Hepatocyte (in vitro differentiated cells): Measurements from ENCODE around the gene NMBR. TPM values are rescaled to one million over a fixed set of nuclear protein-coding genes. Genes with fewer than 3 reads are reported as not detected.

Experiments
- DNase-seq: peaks from one replicate; pipeline ENCODE4 v3.0.0-alpha.2; 2016; ENCODE audit warnings: low spot score
- H2AFZ ChIP-seq: fragments of 200-600 bp; sonication (generic); 2 replicates; pipeline ENCODE4 v1.6.0; 2016; ENCODE audit warnings: antibody characterized with exemption, mild to moderate bottlenecking
- H3K27ac ChIP-seq: fragments of 200-600 bp; sonication (generic); 2 replicates; pipeline ENCODE4 v1.5.1; 2016; ENCODE audit warnings: mild to moderate bottlenecking
- H3K27me3 ChIP-seq: fragments of 200-600 bp; sonication (generic); 2 replicates; pipeline ENCODE4 v1.6.1; 2016
- H3K36me3 ChIP-seq: fragments of 200-600 bp; sonication (generic); replicated peaks from 2 replicates; pipeline ENCODE4 v1.5.1; 2016; ENCODE audit warnings: low read depth; ENCODE audit not compliant: insufficient read depth
- H3K4me1 ChIP-seq: fragments of 200-600 bp; sonication (generic); 2 replicates; pipeline ENCODE4 v1.5.1; 2016; ENCODE audit warnings: mild to moderate bottlenecking, moderate library complexity; ENCODE audit not compliant: insufficient read depth
- H3K4me2 ChIP-seq: fragments of 200-600 bp; sonication (generic); 2 replicates; pipeline ENCODE4 v1.6.0; 2016
- H3K4me3 ChIP-seq: fragments of 200-600 bp; sonication (generic); 2 replicates; pipeline ENCODE4 v1.5.1; 2016; ENCODE audit warnings: mild to moderate bottlenecking
- H3K79me2 ChIP-seq: fragments of 200-600 bp; sonication (generic); 2 replicates; pipeline ENCODE4 v1.6.0; 2017; ENCODE audit warnings: mild to moderate bottlenecking
- H3K9me2 ChIP-seq: fragments of 200-600 bp; sonication (generic); replicated peaks from 2 replicates; pipeline ENCODE4 v1.6.0; 2017; ENCODE audit warnings: mild to moderate bottlenecking; ENCODE audit not compliant: insufficient read depth
- H3K9me3 ChIP-seq: fragments of 200-600 bp; sonication (generic); 2 replicates; pipeline ENCODE4 v1.5.1; 2016; ENCODE audit warnings: low read depth, mild to moderate bottlenecking
- H4K20me1 ChIP-seq: fragments of 200-600 bp; sonication (generic); 2 replicates; pipeline ENCODE4 v1.6.0; 2016; ENCODE audit warnings: mild to moderate bottlenecking; ENCODE audit not compliant: insufficient read depth, poor library complexity, severe bottlenecking
- CTCF ChIP-seq: fragments of 200-600 bp; sonication (generic); IDR thresholded peaks from 2 replicates; pipeline ENCODE4 v1.5.1; 2016; ENCODE audit warnings: antibody characterized with exemption, mild to moderate bottlenecking; ENCODE audit not compliant: poor library complexity
- EZH2 ChIP-seq: fragments of 200-600 bp; sonication (generic); IDR thresholded peaks from 2 replicates; pipeline ENCODE4 v1.6.1; 2016; ENCODE audit warnings: antibody characterized with exemption, mild to moderate bottlenecking, borderline replicate concordance
- EZH2phosphoT487 ChIP-seq: fragments of 200-600 bp; sonication (generic); IDR thresholded peaks from one replicate; pipeline ENCODE4 v1.6.1; 2018; ENCODE audit warnings: antibody characterized with exemption, mild to moderate bottlenecking, low read depth, moderate library complexity; ENCODE audit not compliant: unreplicated experiment, severe bottlenecking
- WGBS: methylation state at CpG from one replicate; pipeline ENCODE4 v1.1.6; 2016; ENCODE audit warnings: low lambda C conversion rate; ENCODE audit errors: missing lambda C conversion rate; 5-methylcytosine and 5-hydroxymethylcytosine counted together
- polyA plus RNA-seq: library from polyadenylated mRNA; unstranded; fragments of >200 nt; fragmentation: Nextera tagmentation; extraction: Ambion mirVana; gene quantifications from 2 replicates; pipeline ENCODE4 v1.2.1, GENCODE V29; 2016
- total RNA-seq: library from RNA; depleted of rRNA; stranded (reverse); fragments of >200 nt; gene quantifications from 2 replicates; pipeline ENCODE4 v1.2.3, GENCODE V29; 2014

NMBR gene
- total and polyA plus RNA-seq, 2 experiments from 2014 or later, result 0.27 TPM; not detected in 1

- no peaks in the 10 kb centered on the region for H3K9me3 ChIP-seq
- TF ChIP-seq EZH2 (no peak), EZH2phosphoT487 (no peak), CTCF (no peak)
- no peaks in the 10 kb centered on the region for H3K9me2 ChIP-seq
- H4K20me1 ChIP-seq, result no peaks in the 10 kb centered on the region
- H3K27me3 ChIP-seq, result no peaks in the 10 kb centered on the region
- H3K4me3 ChIP-seq, result no peak overlapping the region
- H2AFZ ChIP-seq, result no peak overlapping the region
- H3K4me2 ChIP-seq, result no peak overlapping the region
- no peak overlapping the region for H3K27ac ChIP-seq
- DNase-seq, result no peak
- H3K79me2 ChIP-seq, result no peaks in the 10 kb centered on the region
- no peaks in the 10 kb centered on the region for H3K36me3 ChIP-seq
- H3K4me1 ChIP-seq, result no peaks in the 10 kb centered on the region
Measured at GRCh38 chr6:142182004-142182403, 35.1 kb upstream of the NMBR start.

GRCh38 chr6:142178129-142178528, 31.2 kb upstream of the NMBR start:
- H3K79me2 ChIP-seq, result no peaks in the 10 kb centered on the region
- no peaks in the 10 kb centered on the region for H3K9me2 ChIP-seq
- H2AFZ ChIP-seq, result no peak overlapping the region
- no peaks in the 10 kb centered on the region for H3K27me3 ChIP-seq
- TF ChIP-seq EZH2 (no peak), EZH2phosphoT487 (no peak), CTCF (no peak)
- H3K4me2 ChIP-seq, result no peak overlapping the region
- no peaks in the 10 kb centered on the region for H4K20me1 ChIP-seq
- no peaks in the 10 kb centered on the region for H3K36me3 ChIP-seq
- no peak for DNase-seq
- H3K4me3 ChIP-seq, result no peak overlapping the region
- no peaks in the 10 kb centered on the region for H3K9me3 ChIP-seq
- no peaks in the 10 kb centered on the region for H3K4me1 ChIP-seq
- H3K27ac ChIP-seq, result no peak overlapping the region

GRCh38 chr6:142174703-142175102, 27.8 kb upstream of the NMBR start:
- no peaks in the 10 kb centered on the region for H3K36me3 ChIP-seq
- H2AFZ ChIP-seq, result no peak overlapping the region
- WGBS, result 97% methylated on average over 6 of the region's 6 CpGs
- no peak overlapping the region for H3K4me2 ChIP-seq
- H4K20me1 ChIP-seq, result no peaks in the 10 kb centered on the region
- no peak overlapping the region for H3K27ac ChIP-seq
- DNase-seq, result no peak
- no peaks in the 10 kb centered on the region for H3K9me3 ChIP-seq
- H3K9me2 ChIP-seq, result no peaks in the 10 kb centered on the region
- H3K4me3 ChIP-seq, result no peak overlapping the region
- TF ChIP-seq CTCF (no peak), EZH2phosphoT487 (no peak), EZH2 (no peak)
- H3K27me3 ChIP-seq, result no peaks in the 10 kb centered on the region
- no peaks in the 10 kb centered on the region for H3K79me2 ChIP-seq
- H3K4me1 ChIP-seq, result no peaks in the 10 kb centered on the region

- no peak for DNase-seq
- no peak overlapping the region for H3K4me3 ChIP-seq
Measured at GRCh38 chr6:142173980-142174379, 27.1 kb upstream of the NMBR start.

More at GRCh38 chr6:142173980-142174379, 27.1 kb upstream of the NMBR start:
- 100% methylated on average over 3 of the region's 3 CpGs for WGBS
- Histone ChIP-seq H3K36me3 (no peaks in the 10 kb centered on the region), H3K9me3 (no peaks in the 10 kb centered on the region), H3K4me2 (no peak overlapping the region), H2AFZ (no peak overlapping the region), H3K27me3 (no peaks in the 10 kb centered on the region), H3K9me2 (no peaks in the 10 kb centered on the region), H3K4me1 (no peaks in the 10 kb centered on the region), H3K79me2 (no peaks in the 10 kb centered on the region), H3K27ac (no peak overlapping the region), H4K20me1 (no peaks in the 10 kb centered on the region)
- TF ChIP-seq EZH2phosphoT487, result no peak
- no peak for TF ChIP-seq EZH2
- TF ChIP-seq CTCF, result no peak
